Measurements from ENCODE around the gene ANKRD49. TPM values are rescaled to one million over a fixed set of nuclear protein-coding genes. Genes with fewer than 3 reads are reported as not detected.

ANKRD49 gene
- total and polyA plus RNA-seq, 2 of the 8 experiments (the other 6 are each of a cell fraction or from before 2014, with no cell fraction given) = 7.4 to 12.2 TPM

DNA sequence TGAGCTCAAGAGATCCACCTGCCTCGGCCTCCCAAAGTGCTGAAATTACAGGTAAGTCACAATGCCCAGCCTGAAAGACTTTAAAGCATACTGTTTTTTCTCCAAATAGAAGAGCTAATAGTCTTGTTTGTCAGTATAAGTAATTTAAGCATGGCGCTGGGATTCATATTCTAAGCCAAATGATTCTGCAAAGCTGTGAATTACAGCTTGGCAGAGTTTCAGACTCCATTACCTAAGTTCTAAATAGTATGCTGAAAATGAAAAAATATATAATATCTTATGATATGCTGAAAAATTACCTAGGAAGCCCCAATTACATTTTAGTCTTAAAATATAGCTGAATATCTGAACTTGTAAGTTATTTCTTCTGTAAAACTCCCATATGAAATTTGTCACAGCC is 39.5 kb upstream of the ANKRD49 start:
- H2AK5ac ChIP-seq (ENCODE audit: low read depth, low read length) = no peak overlapping the region
- no peak overlapping the region for H4K5ac ChIP-seq (ENCODE audit: insufficient read length, low read depth, low read length)
- H4K8ac ChIP-seq (ENCODE audit: extremely low read depth, insufficient read depth, low read length) = no peak overlapping the region
- ChIA-PET POLR2A (ENCODE audit: partially characterized antibody) (no interaction called here), CTCF (ENCODE audit: partially characterized antibody) (interaction anchor here (0.6 to 2.0 kb wide), 2 partner anchors 128 to 559 kb away, joined by 3 to 4 read pairs; no protein-coding TSS in a partner anchor)
- no peak overlapping the region for H2BK15ac ChIP-seq (ENCODE audit: low read length)
- H3K4me2 ChIP-seq (ENCODE audit: insufficient read depth in 1 of 2, low read depth in 2 of 2, low read length in 2 of 2) = no peak overlapping the region
- H3K23me2 ChIP-seq (ENCODE audit: low read depth, low read length) = no peaks in the 10 kb centered on the region; the same call in 1 of the 2 replicates
- no peak overlapping the region for H3K9ac ChIP-seq (replicated peaks in 1 of 4; ENCODE audit: extremely low read depth in 1 of 4, low read depth in 3 of 4, low read length in 3 of 4)
- no peak overlapping the region for H3K4ac ChIP-seq (replicated peaks; ENCODE audit: insufficient read length, low read depth, low read length)
- H3K18ac ChIP-seq (ENCODE audit: extremely low read depth, low read length) = no peak overlapping the region
- H3K36me3 ChIP-seq (ENCODE audit: control insufficient read depth in 2 of 4, insufficient read depth in 4 of 4, low read length in 3 of 4) = peaks cover 0 to 38% (median 0%) of the 10 kb centered on the region in 4 experiments; a peak in 3 of 8 replicates
- DNase-seq (ENCODE audit: low read depth in 1 of 2, low spot score in 2 of 2) = no peak
- H3K27ac ChIP-seq (ENCODE audit: low read depth, low read length) = no peak overlapping the region
- no peak overlapping the region for H2BK120ac ChIP-seq (replicated peaks; ENCODE audit: low read depth, low read length)
- no peaks in the 10 kb centered on the region for H3K9me3 ChIP-seq (ENCODE audit: insufficient read depth in 2 of 2, low read depth in 1 of 2, low read length in 1 of 2)
- no peaks in the 10 kb centered on the region for H3K79me2 ChIP-seq (ENCODE audit: control insufficient read depth in 1 of 2, insufficient read depth in 2 of 2, low read length in 2 of 2)
- H4K91ac ChIP-seq (replicated peaks; ENCODE audit: insufficient read length, low read length) = no peak overlapping the region
- H2AFZ ChIP-seq (ENCODE audit: low read length) = no peak overlapping the region
- FAIRE-seq = no peak
- WGBS, 2 experiments (ENCODE audit: extremely low coverage in 1 of 2, insufficient coverage in 1 of 2, insufficient read length in 1 of 2, insufficient replicate concordance in 2 of 2, low coverage in 1 of 2, low lambda C conversion rate in 2 of 2, missing lambda C conversion rate in 1 of 2) = 88% methylated on average over 2 of the region's 2 CpGs; no CpG with 5 or more reads in 1 of the 2 experiments
- no peaks in the 10 kb centered on the region for H3K4me1 ChIP-seq (replicated peaks in 1 of 4; ENCODE audit: control insufficient read depth in 3 of 4, insufficient read depth in 4 of 4, low read length in 3 of 4)
- H3K4me3 ChIP-seq (ENCODE audit: extremely low read depth in 1 of 4, insufficient read depth in 2 of 4, low read depth in 3 of 4, low read length in 4 of 4) = no peak overlapping the region
- no peaks in the 10 kb centered on the region for H3K27me3 ChIP-seq (replicated peaks in 1 of 4; ENCODE audit: control insufficient read depth in 3 of 4, extremely low read depth in 1 of 4, insufficient read depth in 3 of 4, low read length in 3 of 4)
- H2BK12ac ChIP-seq (ENCODE audit: low read depth, low read length) = no peak overlapping the region
- no peak overlapping the region for H3K14ac ChIP-seq (ENCODE audit: insufficient read length)
- no peak overlapping the region for H2BK5ac ChIP-seq (ENCODE audit: low read depth, low read length)
- no peak overlapping the region for H3K56ac ChIP-seq (replicated peaks; ENCODE audit: insufficient read length, low read depth, low read length)
- no peak overlapping the region for H3K23ac ChIP-seq (ENCODE audit: insufficient read length)
- H4K20me1 ChIP-seq (replicated peaks in 1 of 2; ENCODE audit: control insufficient read depth in 1 of 2, insufficient read depth in 2 of 2, low read length in 2 of 2) = no peaks in the 10 kb centered on the region
- H3K79me1 ChIP-seq (ENCODE audit: low read depth, low read length) = no peaks in the 10 kb centered on the region
- no peak overlapping the region for H2BK20ac ChIP-seq (ENCODE audit: low read length)
- TF ChIP-seq SIRT6 (IDR thresholded peaks at IDR 0.05; ENCODE audit: low read length) = no peak
- no peak for TF ChIP-seq ZNF274 (IDR thresholded peaks at IDR 0.05; ENCODE audit: borderline replicate concordance, extremely low read depth, low read length)
- TF ChIP-seq JUN (IDR thresholded peaks at IDR 0.05; ENCODE audit: low read depth, low read length) = no peak
- no peak for TF ChIP-seq TEAD4 (IDR thresholded peaks at IDR 0.05; ENCODE audit: low read depth, low read length)
- TF ChIP-seq CBX8 (IDR thresholded peaks at IDR 0.05; ENCODE audit: borderline replicate concordance, low read depth, low read length) = no peak
- no peak for TF ChIP-seq TAF1 (IDR thresholded peaks at IDR 0.05; ENCODE audit: low read depth, low read length)
- TF ChIP-seq HDAC2 (IDR thresholded peaks at IDR 0.05; ENCODE audit: borderline replicate concordance in 1 of 2, low read depth in 2 of 2, low read length in 2 of 2) = no peak
- TF ChIP-seq RNF2 (IDR thresholded peaks at IDR 0.05; ENCODE audit: borderline replicate concordance, low read depth, low read length, missing control alignments, poor library complexity, severe bottlenecking) = no peak
- TF ChIP-seq, protein P1, sequence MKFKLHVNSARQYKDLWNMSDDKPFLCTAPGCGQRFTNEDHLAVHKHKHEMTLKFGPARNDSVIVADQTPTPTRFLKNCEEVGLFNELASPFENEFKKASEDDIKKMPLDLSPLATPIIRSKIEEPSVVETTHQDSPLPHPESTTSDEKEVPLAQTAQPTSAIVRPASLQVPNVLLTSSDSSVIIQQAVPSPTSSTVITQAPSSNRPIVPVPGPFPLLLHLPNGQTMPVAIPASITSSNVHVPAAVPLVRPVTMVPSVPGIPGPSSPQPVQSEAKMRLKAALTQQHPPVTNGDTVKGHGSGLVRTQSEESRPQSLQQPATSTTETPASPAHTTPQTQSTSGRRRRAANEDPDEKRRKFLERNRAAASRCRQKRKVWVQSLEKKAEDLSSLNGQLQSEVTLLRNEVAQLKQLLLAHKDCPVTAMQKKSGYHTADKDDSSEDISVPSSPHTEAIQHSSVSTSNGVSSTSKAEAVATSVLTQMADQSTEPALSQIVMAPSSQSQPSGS (IDR thresholded peaks at IDR 0.05; ENCODE audit: low read length) = no peak
- no peak for TF ChIP-seq EZH2 (IDR thresholded peaks at IDR 0.05; ENCODE audit: low read depth, low read length, severe bottlenecking)
- TF ChIP-seq BRCA1 (IDR thresholded peaks at IDR 0.05; ENCODE audit: low read depth, low read length) = no peak
- no peak for TF ChIP-seq YY1 (IDR thresholded peaks at IDR 0.05; ENCODE audit: low read depth, low read length)

All from H1 (cell line).